Activated CD4-positive, alpha-beta T cell treated with anti-CD3 and anti-CD28 coated beads, Interleukin-2, amount 50 U/mL, for 48 hours (primary cell): ENCODE results near the gene FOXO3.

Experiments
- DNase-seq, 2 experiments: peaks; one replicate each; pipeline ENCODE4 v3.0.0-alpha.2; 2020

The FOXO3 gene

GRCh38 chr6:108598305-108598863, 37.7 kb downstream of the FOXO3 start:
- DNase-seq, result peak; percentile 7 to 21

GRCh38 chr6:108604156-108604555, 43.4 kb downstream of the FOXO3 start:
- no peak for DNase-seq

GRCh38 chr6:108606250-108606690, 45.6 kb downstream of the FOXO3 start:
- DNase-seq, result no peak

- DNase-seq, result no peak
Observed at GRCh38 chr6:108608453-108609275, 47.9 kb downstream of the FOXO3 start.

GRCh38 chr6:108609276-108609769, 48.6 kb downstream of the FOXO3 start:
- no peak for DNase-seq

GRCh38 chr6:108610270-108610839, 49.6 kb downstream of the FOXO3 start:
- DNase-seq, result no peak

- no peak for DNase-seq
Observed at GRCh38 chr6:108610957-108611586, 50.4 kb downstream of the FOXO3 start.

- DNase-seq, result no peak
Observed at GRCh38 chr6:108612852-108613251, 52.1 kb downstream of the FOXO3 start.

- no peak for DNase-seq
Observed at GRCh38 chr6:108616544-108616943, 55.8 kb downstream of the FOXO3 start.

- DNase-seq, result no peak
Observed at GRCh38 chr6:108616973-108617372, 56.3 kb downstream of the FOXO3 start.

GRCh38 chr6:108618623-108619152, 58.0 kb downstream of the FOXO3 start:
- no peak for DNase-seq

GRCh38 chr6:108619431-108620197, 58.9 kb downstream of the FOXO3 start:
- no peak for DNase-seq

GRCh38 chr6:108621117-108621516, 60.4 kb downstream of the FOXO3 start:
- DNase-seq, result peak; percentile 17 to 30

- no peak for DNase-seq
Observed at GRCh38 chr6:108622641-108623298, 62.1 kb downstream of the FOXO3 start.

- DNase-seq, result no peak
Observed at GRCh38 chr6:108623995-108624394, 63.3 kb downstream of the FOXO3 start.

- no peak for DNase-seq
Observed at GRCh38 chr6:108625581-108625980, 64.9 kb downstream of the FOXO3 start.

- DNase-seq, result no peak
Observed at GRCh38 chr6:108626777-108627176, 66.1 kb downstream of the FOXO3 start.

- DNase-seq, result no peak
Observed at GRCh38 chr6:108627692-108628550, 67.2 kb downstream of the FOXO3 start.

- DNase-seq, result peak in 1 of 2 experiments; percentile 12
Observed at GRCh38 chr6:108630050-108630714, 69.5 kb downstream of the FOXO3 start.

GRCh38 chr6:108632441-108632840, 71.7 kb downstream of the FOXO3 start:
- DNase-seq, result no peak
